ENCODE data around the gene RPS14. TPM values are rescaled to one million over a fixed set of nuclear protein-coding genes. Genes with fewer than 3 reads are reported as not detected.

The RPS14 gene
- total and polyA plus RNA-seq, 10 of the 15 experiments (the other 5 are each of a cell fraction or from before 2014, with no cell fraction given) = 2,295 to 4,047 (median 2,787) TPM

- TF ChIP-seq SPI1 (IDR thresholded peaks at IDR 0.05; ENCODE audit: borderline replicate concordance, insufficient read depth, low read depth, low read length) = peak; percentile 78; the same call in 1 of the 2 replicates
- no peak for TF ChIP-seq NFYB (IDR thresholded peaks at IDR 0.05; ENCODE audit: insufficient read depth, low read depth, low read length)
- no peak for TF ChIP-seq ZSCAN29 (IDR thresholded peaks at IDR 0.05)
- TF ChIP-seq IKZF2 (IDR thresholded peaks at IDR 0.05) = peak; percentile 40 to 65; a peak in 3 of 4 replicates
- TF ChIP-seq NBN (IDR thresholded peaks at IDR 0.05) = 0 out of 2 replicates have a peak, but pooled peaks have one; percentile 31
- peak in 1 of 2 experiments; percentile 23; a peak in 1 of 4 replicates for TF ChIP-seq BHLHE40 (IDR thresholded peaks at IDR 0.05; ENCODE audit: borderline replicate concordance in 1 of 2, low read depth in 2 of 2, low read length in 1 of 2)
- TF ChIP-seq MTA2 (IDR thresholded peaks at IDR 0.05; ENCODE audit: low read depth) = peak; percentile 40; the same call in 1 of the 2 replicates
- peak; percentile 25; the same call in 1 of the 2 replicates for TF ChIP-seq JUNB (IDR thresholded peaks at IDR 0.05)
- peak; percentile 69; the same call in 1 of the 2 replicates for TF ChIP-seq HDGF (IDR thresholded peaks at IDR 0.05)
- peak; percentile 99 for TF ChIP-seq ATF7 (IDR thresholded peaks at IDR 0.05; ENCODE audit: low read depth)
- 0 out of 2 replicates have a peak, but pooled peaks have one; percentile 13 for TF ChIP-seq BCL11A (IDR thresholded peaks at IDR 0.05; ENCODE audit: low read depth, low read length)
- TF ChIP-seq SKIL (IDR thresholded peaks at IDR 0.05; ENCODE audit: low read depth, poor library complexity, severe bottlenecking) = no peak
- no peak for TF ChIP-seq FOS (IDR thresholded peaks at IDR 0.05; ENCODE audit: borderline replicate concordance, extremely low read depth, insufficient read length)
- peak; percentile 56; the same call in 1 of the 2 replicates for TF ChIP-seq IKZF1 (conservative IDR thresholded peaks at IDR 0.05)
- no peak for TF ChIP-seq RUNX3 (IDR thresholded peaks at IDR 0.05; ENCODE audit: low read length)
- peak; percentile 34; the same call in 1 of the 2 replicates for TF ChIP-seq ZBED1 (IDR thresholded peaks at IDR 0.05; ENCODE audit: borderline replicate concordance)
- no peak for TF ChIP-seq TCF12 (IDR thresholded peaks at IDR 0.05; ENCODE audit: low read depth, low read length)
- no peak for TF ChIP-seq SRF (IDR thresholded peaks at IDR 0.05; ENCODE audit: low read depth in 2 of 2, low read length in 2 of 2)
- no peak for TF ChIP-seq SIN3A (IDR thresholded peaks at IDR 0.05; ENCODE audit: low read depth, low read length)
- TF ChIP-seq JUND (IDR thresholded peaks at IDR 0.05; ENCODE audit: low read depth, low read length) = no peak
- no peak for TF ChIP-seq ATF3 (IDR thresholded peaks at IDR 0.05; ENCODE audit: borderline replicate concordance, extremely low read depth, low read depth, low read length)
- no peak for TF ChIP-seq IRF4 (IDR thresholded peaks at IDR 0.05; ENCODE audit: low read depth, low read length)
- peak; percentile 86 for TF ChIP-seq NR2F1 (conservative IDR thresholded peaks at IDR 0.05)
- TF ChIP-seq REST (IDR thresholded peaks at IDR 0.05; ENCODE audit: low read depth, low read length) = no peak
- TF ChIP-seq ASH2L (IDR thresholded peaks at IDR 0.05; ENCODE audit: borderline replicate concordance, low read depth) = no peak
- peak; percentile 62 for TF ChIP-seq DPF2 (IDR thresholded peaks at IDR 0.05)
- peak; percentile 72 for TF ChIP-seq CREM (IDR thresholded peaks at IDR 0.05; ENCODE audit: low read depth)
Measured at GRCh38 chr5:150429410-150429873, 20.1 kb downstream of the RPS14 start (continued).

Measured in GM12878 (cell line).